Peyer's patch (tissue), 4 donors: ENCODE results near the gene ERC2. TPM values are rescaled to one million over a fixed set of nuclear protein-coding genes. Genes with fewer than 3 reads are reported as not detected.

Experiments used
- DNase-seq, 3 donors: peaks; one replicate each; pipeline ENCODE4 v3.0.0-alpha.2; 2017 to 2019
- H3K27ac ChIP-seq, 4 donors: fragments of 200-600 bp; sonication (generic); one replicate each; pipeline ENCODE4 v1.5.1; 2016 to 2019
- H3K27me3 ChIP-seq, 2 donors: fragments of 200-600 bp; sonication (generic); one replicate each; pipeline ENCODE4 v1.5.1; 2019
- H3K36me3 ChIP-seq, 3 donors: fragments of 200-600 bp; sonication (generic); one replicate each; pipeline ENCODE4 v1.5.1; 2016 to 2019
- H3K4me1 ChIP-seq, 4 donors: fragments of 200-600 bp; sonication (generic); one replicate each; pipeline ENCODE4 v1.5.1; 2016 to 2019
- H3K4me3 ChIP-seq, 4 donors: fragments of 200-600 bp; sonication (generic); 1 replicate in 3 of 4; 2 replicates in 1 of 4; pipeline ENCODE4 v1.5.1; 2016 to 2019; ENCODE audit warnings: mild to moderate bottlenecking in 1 of 4
- H3K9me3 ChIP-seq, 4 donors: fragments of 200-600 bp; sonication (generic); one replicate each; pipeline ENCODE4 v1.5.1; 2016 to 2019; ENCODE audit warnings: mild to moderate bottlenecking in 1 of 4
- CTCF ChIP-seq, 6 experiments: fragments of 450-650 bp in 4 of 6; fragments of 200-600 bp in 2 of 6; sonication (generic) in 1 of 6; IDR thresholded peaks; one replicate each; pipeline ENCODE4 v1.5.1; 2017 to 2019; ENCODE audit warnings: antibody characterized with exemption in 6 of 6, mild to moderate bottlenecking in 3 of 6, moderate library complexity in 1 of 6
- POLR2A ChIP-seq, 2 donors: fragments of 450-650 bp; IDR thresholded peaks; one replicate each; pipeline ENCODE4 v1.5.1; 2017; ENCODE audit warnings: antibody characterized with exemption in 2 of 2, mild to moderate bottlenecking in 2 of 2, moderate library complexity in 2 of 2
- total RNA-seq, 4 donors: library from RNA; depleted of rRNA; stranded (reverse); fragments of >200 nt; gene quantifications; one replicate each; pipeline ENCODE4 v1.1.0, GENCODE V29; 2016

ERC2 gene
- total RNA-seq, 4 donors from 2014 or later, result 0.18 to 0.83 TPM; not detected in 2

- H3K36me3 ChIP-seq, result no peaks in the 10 kb centered on the region
- H3K27me3 ChIP-seq, result no peaks in the 10 kb centered on the region
- no peak for TF ChIP-seq CTCF (IDR thresholded peaks at IDR 0.05)
- TF ChIP-seq POLR2A (IDR thresholded peaks at IDR 0.05), result no peak
- H3K4me1 ChIP-seq, result peaks cover 0 to 7% (median 1%) of the 10 kb centered on the region in 4 donors
- H3K27ac ChIP-seq, result no peak overlapping the region
- no peaks in the 10 kb centered on the region for H3K9me3 ChIP-seq
- no peak for DNase-seq
- H3K4me3 ChIP-seq, result no peak overlapping the region
These were observed 874 bp upstream of the ERC2 start for GRCh38 chr3:56469141-56469540.

- Histone ChIP-seq H3K36me3 (no peaks in the 10 kb centered on the region), H3K27me3 (no peaks in the 10 kb centered on the region), H3K4me1 (peaks cover 0 to 7% (median 1%) of the 10 kb centered on the region in 4 donors), H3K9me3 (no peaks in the 10 kb centered on the region), H3K27ac (no peak overlapping the region), H3K4me3 (peak overlapping the region in 3 of 4 donors; percentile 22 to 54 (median 42))
- TF ChIP-seq CTCF (IDR thresholded peaks at IDR 0.05), result no peak
- no peak for TF ChIP-seq POLR2A (IDR thresholded peaks at IDR 0.05)
- DNase-seq, result no peak
These were observed 475 bp downstream of the ERC2 start for GRCh38 chr3:56467801-56468183.

GRCh38 chr3:56467108-56467507 lies 1.2 kb downstream of the ERC2 start:
- Histone ChIP-seq H3K27me3 (no peaks in the 10 kb centered on the region), H3K4me3 (peak overlapping the region in 1 of 4 donors; percentile 54), H3K36me3 (no peaks in the 10 kb centered on the region), H3K4me1 (peaks cover 0 to 7% (median 1%) of the 10 kb centered on the region in 4 donors), H3K9me3 (no peaks in the 10 kb centered on the region), H3K27ac (no peak overlapping the region)
- TF ChIP-seq CTCF (IDR thresholded peaks at IDR 0.05) (no peak), POLR2A (IDR thresholded peaks at IDR 0.05) (no peak)
- DNase-seq, result peak in 2 of 3 donors; percentile 50 to 53

GRCh38 chr3:56459719-56460118 lies 8.5 kb downstream of the ERC2 start:
- Histone ChIP-seq H3K36me3 (no peaks in the 10 kb centered on the region), H3K27ac (no peak overlapping the region), H3K9me3 (no peaks in the 10 kb centered on the region), H3K4me1 (no peaks in the 10 kb centered on the region), H3K4me3 (no peak overlapping the region), H3K27me3 (no peaks in the 10 kb centered on the region)
- DNase-seq, result no peak
- TF ChIP-seq POLR2A (IDR thresholded peaks at IDR 0.05) (no peak), CTCF (IDR thresholded peaks at IDR 0.05) (no peak)

- no peaks in the 10 kb centered on the region for H3K4me1 ChIP-seq
- no peaks in the 10 kb centered on the region for H3K36me3 ChIP-seq
- H3K27me3 ChIP-seq, result no peaks in the 10 kb centered on the region
- no peaks in the 10 kb centered on the region for H3K9me3 ChIP-seq
- no peak overlapping the region for H3K27ac ChIP-seq
- H3K4me3 ChIP-seq, result no peak overlapping the region
- DNase-seq, result no peak
- TF ChIP-seq POLR2A (IDR thresholded peaks at IDR 0.05), result no peak
- no peak for TF ChIP-seq CTCF (IDR thresholded peaks at IDR 0.05)
These were observed 9.2 kb downstream of the ERC2 start for GRCh38 chr3:56459104-56459496.

- Histone ChIP-seq H3K4me3 (no peak overlapping the region), H3K27me3 (no peaks in the 10 kb centered on the region), H3K36me3 (no peaks in the 10 kb centered on the region), H3K27ac (no peak overlapping the region), H3K4me1 (no peaks in the 10 kb centered on the region), H3K9me3 (no peaks in the 10 kb centered on the region)
- no peak for TF ChIP-seq CTCF (IDR thresholded peaks at IDR 0.05)
- no peak for TF ChIP-seq POLR2A (IDR thresholded peaks at IDR 0.05)
- no peak for DNase-seq
These were observed 9.7 kb downstream of the ERC2 start for GRCh38 chr3:56458496-56459103.
